UCSD-AML1 (cell line): ENCODE measurements around the gene AKIP1.

ENCODE experiments used
- DNase-seq: peaks from one replicate; lab custom pipeline; 2025; ENCODE audit not compliant: unreplicated experiment; lab: John Stamatoyannopoulos, UW

AKIP1 gene

GRCh38 chr11:8956860-8957259 is 45.9 kb downstream of the AKIP1 start:
- no peak for DNase-seq

GRCh38 chr11:8959546-8960166 is 48.7 kb downstream of the AKIP1 start:
- DNase-seq: no peak

- no peak for DNase-seq
These were observed 50.4 kb downstream of the AKIP1 start for GRCh38 chr11:8961401-8961800.

GRCh38 chr11:8962841-8963240 is 51.9 kb downstream of the AKIP1 start:
- DNase-seq: no peak

GRCh38 chr11:8963569-8964323 is 52.8 kb downstream of the AKIP1 start:
- DNase-seq: peak; percentile 89

GRCh38 chr11:8964324-8965320 is 53.6 kb downstream of the AKIP1 start, which contains the start of gene TMEM9B:
TMEM9B (minus strand) TSS chr11:8964442; CDS start chr11:8964313, 129 bp downstream.
- peak; percentile 91 for DNase-seq

GRCh38 chr11:8967184-8967583 is 56.2 kb downstream of the AKIP1 start:
- DNase-seq: no peak
